ENCODE data around the gene MEPE. TPM values are rescaled to one million over a fixed set of nuclear protein-coding genes. Genes with fewer than 3 reads are reported as not detected.

MEPE gene
- total RNA-seq, 1 experiment from 2014 or later, result not detected

DNA sequence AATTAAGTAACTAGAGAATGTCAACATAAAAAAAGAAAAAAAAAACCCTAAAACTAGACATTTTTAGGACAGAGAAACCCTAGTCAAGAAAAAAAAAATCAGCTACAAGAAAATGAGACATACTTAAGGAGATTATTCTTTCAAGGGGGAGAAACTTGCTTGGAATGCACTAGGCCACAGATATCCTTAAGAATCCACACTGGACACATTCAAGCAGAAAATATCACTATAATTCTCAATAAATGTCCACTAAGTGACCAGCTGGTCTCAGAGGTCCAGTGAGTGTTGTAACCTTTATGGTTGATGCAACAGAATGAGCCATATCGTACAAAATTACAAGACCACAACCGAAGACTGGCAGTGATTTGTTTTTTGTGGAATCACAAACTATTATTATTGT, 49.0 kb upstream of the MEPE start (continued):
- no peak for TF ChIP-seq ATF3 (IDR thresholded peaks at IDR 0.05)
- TF ChIP-seq, protein P1, sequence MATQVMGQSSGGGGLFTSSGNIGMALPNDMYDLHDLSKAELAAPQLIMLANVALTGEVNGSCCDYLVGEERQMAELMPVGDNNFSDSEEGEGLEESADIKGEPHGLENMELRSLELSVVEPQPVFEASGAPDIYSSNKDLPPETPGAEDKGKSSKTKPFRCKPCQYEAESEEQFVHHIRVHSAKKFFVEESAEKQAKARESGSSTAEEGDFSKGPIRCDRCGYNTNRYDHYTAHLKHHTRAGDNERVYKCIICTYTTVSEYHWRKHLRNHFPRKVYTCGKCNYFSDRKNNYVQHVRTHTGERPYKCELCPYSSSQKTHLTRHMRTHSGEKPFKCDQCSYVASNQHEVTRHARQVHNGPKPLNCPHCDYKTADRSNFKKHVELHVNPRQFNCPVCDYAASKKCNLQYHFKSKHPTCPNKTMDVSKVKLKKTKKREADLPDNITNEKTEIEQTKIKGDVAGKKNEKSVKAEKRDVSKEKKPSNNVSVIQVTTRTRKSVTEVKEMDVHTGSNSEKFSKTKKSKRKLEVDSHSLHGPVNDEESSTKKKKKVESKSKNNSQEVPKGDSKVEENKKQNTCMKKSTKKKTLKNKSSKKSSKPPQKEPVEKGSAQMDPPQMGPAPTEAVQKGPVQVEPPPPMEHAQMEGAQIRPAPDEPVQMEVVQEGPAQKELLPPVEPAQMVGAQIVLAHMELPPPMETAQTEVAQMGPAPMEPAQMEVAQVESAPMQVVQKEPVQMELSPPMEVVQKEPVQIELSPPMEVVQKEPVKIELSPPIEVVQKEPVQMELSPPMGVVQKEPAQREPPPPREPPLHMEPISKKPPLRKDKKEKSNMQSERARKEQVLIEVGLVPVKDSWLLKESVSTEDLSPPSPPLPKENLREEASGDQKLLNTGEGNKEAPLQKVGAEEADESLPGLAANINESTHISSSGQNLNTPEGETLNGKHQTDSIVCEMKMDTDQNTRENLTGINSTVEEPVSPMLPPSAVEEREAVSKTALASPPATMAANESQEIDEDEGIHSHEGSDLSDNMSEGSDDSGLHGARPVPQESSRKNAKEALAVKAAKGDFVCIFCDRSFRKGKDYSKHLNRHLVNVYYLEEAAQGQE (IDR thresholded peaks at IDR 0.05; ENCODE audit: low read depth), result no peak
- no peak for TF ChIP-seq FOSL1 (IDR thresholded peaks at IDR 0.05; ENCODE audit: low read depth)

DNA sequence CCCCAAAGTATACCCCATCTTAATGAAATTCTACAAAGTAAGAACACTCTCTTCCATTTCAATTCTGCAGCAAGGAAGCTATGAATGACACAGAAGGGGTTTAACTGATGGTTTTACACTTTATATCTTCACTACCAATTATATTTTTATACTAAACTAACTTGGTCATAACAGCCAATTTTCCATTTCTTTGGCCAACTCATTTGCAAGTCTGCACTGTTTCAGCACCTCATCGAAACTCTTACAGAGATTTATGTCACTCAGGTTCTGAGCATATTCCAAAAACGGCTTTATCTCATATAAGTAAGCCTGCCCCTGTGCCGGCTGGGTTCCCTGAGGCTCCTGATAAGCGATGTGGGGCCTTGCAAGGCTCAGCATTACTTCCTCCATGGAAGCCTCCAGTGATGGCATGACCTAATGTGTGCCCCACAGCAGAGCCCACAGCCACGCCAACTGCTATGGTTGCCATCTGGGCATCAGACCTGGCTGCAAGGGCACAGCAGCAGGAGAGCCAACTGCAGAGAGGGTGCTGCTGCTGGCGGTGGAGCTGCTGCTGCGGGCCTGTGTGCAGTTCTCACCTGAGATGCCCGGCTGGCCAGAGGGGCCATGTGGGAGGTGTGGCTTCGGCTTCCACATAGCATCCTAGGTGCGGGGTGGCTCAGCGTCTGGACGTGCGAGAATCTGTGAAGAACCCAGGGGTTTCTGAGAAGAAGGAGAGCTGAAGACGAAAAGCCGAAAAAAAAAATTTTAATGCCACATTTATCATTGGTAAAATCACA, 46.8 kb upstream of the MEPE start:
- TF ChIP-seq ZNF274 (IDR thresholded peaks at IDR 0.05; ENCODE audit: low read depth, low read length), result no peak
- no peak for TF ChIP-seq EZH2phosphoT487 (IDR thresholded peaks at IDR 0.05; ENCODE audit: borderline replicate concordance)
- TF ChIP-seq TCF7L2 (IDR thresholded peaks at IDR 0.05; ENCODE audit: borderline replicate concordance, extremely low read depth, insufficient read depth, insufficient read length), result no peak
- TF ChIP-seq EZH2 (IDR thresholded peaks at IDR 0.05), result no peak
- TF ChIP-seq CEBPB (IDR thresholded peaks at IDR 0.05; ENCODE audit: low read depth), result no peak
- no peak for TF ChIP-seq RAD21 (IDR thresholded peaks at IDR 0.05; ENCODE audit: low read depth)
- no peak for TF ChIP-seq SRF (IDR thresholded peaks at IDR 0.05; ENCODE audit: low read depth)
- TF ChIP-seq, protein P1 (IDR thresholded peaks at IDR 0.05; ENCODE audit: low read depth), result no peak
- TF ChIP-seq, protein P2, sequence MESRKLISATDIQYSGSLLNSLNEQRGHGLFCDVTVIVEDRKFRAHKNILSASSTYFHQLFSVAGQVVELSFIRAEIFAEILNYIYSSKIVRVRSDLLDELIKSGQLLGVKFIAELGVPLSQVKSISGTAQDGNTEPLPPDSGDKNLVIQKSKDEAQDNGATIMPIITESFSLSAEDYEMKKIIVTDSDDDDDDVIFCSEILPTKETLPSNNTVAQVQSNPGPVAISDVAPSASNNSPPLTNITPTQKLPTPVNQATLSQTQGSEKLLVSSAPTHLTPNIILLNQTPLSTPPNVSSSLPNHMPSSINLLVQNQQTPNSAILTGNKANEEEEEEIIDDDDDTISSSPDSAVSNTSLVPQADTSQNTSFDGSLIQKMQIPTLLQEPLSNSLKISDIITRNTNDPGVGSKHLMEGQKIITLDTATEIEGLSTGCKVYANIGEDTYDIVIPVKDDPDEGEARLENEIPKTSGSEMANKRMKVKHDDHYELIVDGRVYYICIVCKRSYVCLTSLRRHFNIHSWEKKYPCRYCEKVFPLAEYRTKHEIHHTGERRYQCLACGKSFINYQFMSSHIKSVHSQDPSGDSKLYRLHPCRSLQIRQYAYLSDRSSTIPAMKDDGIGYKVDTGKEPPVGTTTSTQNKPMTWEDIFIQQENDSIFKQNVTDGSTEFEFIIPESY (IDR thresholded peaks at IDR 0.05; ENCODE audit: extremely low read depth, insufficient replicate concordance, low read length), result no peak
- no peak for TF ChIP-seq ELF1 (IDR thresholded peaks at IDR 0.05; ENCODE audit: borderline replicate concordance, low read depth)
- TF ChIP-seq YY1 (IDR thresholded peaks at IDR 0.05; ENCODE audit: extremely low read depth, insufficient replicate concordance, low read depth, low read length), result no peak
- no peak for TF ChIP-seq SP1 (IDR thresholded peaks at IDR 0.05; ENCODE audit: low read depth)
- no peak overlapping the region for H3K9ac ChIP-seq (ENCODE audit: low read length)
- H3K27me3 ChIP-seq (ENCODE audit: insufficient read depth, low read length), result no peaks in the 10 kb centered on the region
- POLR2A ChIA-PET, result no interaction called here
- H3K4me2 ChIP-seq (ENCODE audit: low read length), result no peak overlapping the region
- no peak overlapping the region for H3K27ac ChIP-seq (ENCODE audit: low read depth, low read length)
- H3K79me2 ChIP-seq (ENCODE audit: insufficient read depth, low read length), result no peaks in the 10 kb centered on the region
- intact Hi-C loops (cut with micrococcal nuclease), result no loop called here
- H3K9me2 ChIP-seq (ENCODE audit: insufficient read depth), result no peaks in the 10 kb centered on the region
- no peak overlapping the region for H3K4me3 ChIP-seq (replicated peaks in 1 of 2; ENCODE audit: low read depth in 1 of 2, low read length in 2 of 2)
- H3K9me3 ChIP-seq (ENCODE audit: control insufficient read depth in 1 of 2, insufficient read depth in 1 of 2, low read depth in 1 of 2, low read length in 2 of 2), result no peaks in the 10 kb centered on the region
- no peaks in the 10 kb centered on the region for H3K36me3 ChIP-seq (ENCODE audit: control insufficient read depth in 1 of 2, insufficient read depth in 2 of 2, low read length in 2 of 2)
- DNase-seq (ENCODE audit: low read depth, low spot score), result no peak
- no peak for ATAC-seq
- RAD21 ChIA-PET (ENCODE audit: low non-redundant PET in 1 of 2, low total read pairs in 2 of 2, uncharacterized antibody in 2 of 2, unreplicated experiment in 2 of 2), result no interaction called here
- H2AFZ ChIP-seq (ENCODE audit: low read depth, low read length, poor library complexity, severe bottlenecking), result no peak overlapping the region
- no peaks in the 10 kb centered on the region for H4K20me1 ChIP-seq (ENCODE audit: insufficient read depth)
- BruUV-seq (replicated peaks), result no TSS peak
- CTCF ChIA-PET, result no interaction called here
- H3K4me1 ChIP-seq (ENCODE audit: control insufficient read depth in 1 of 2, insufficient read depth in 2 of 2, low read length in 2 of 2), result no peaks in the 10 kb centered on the region
